GM19239 (cell line): ENCODE data around the gene EGFLAM.
"Not testable (repeated sequence)": the region's sequence is repeated elsewhere in the genome, so short reads cannot be mapped to it uniquely, and the experiment has no call there.

ENCODE experiments used
- DNase-seq: peaks from one replicate; pipeline ENCODE4 v3.0.0; 2011; ENCODE audit warnings: low spot score; ENCODE audit not compliant: insufficient read length
- FAIRE-seq: peaks from 2 replicates; lab custom pipeline; 2011; peaks lifted over from hg19 to GRCh38; lab: Jason Lieb, UNC

EGFLAM gene

DNA sequence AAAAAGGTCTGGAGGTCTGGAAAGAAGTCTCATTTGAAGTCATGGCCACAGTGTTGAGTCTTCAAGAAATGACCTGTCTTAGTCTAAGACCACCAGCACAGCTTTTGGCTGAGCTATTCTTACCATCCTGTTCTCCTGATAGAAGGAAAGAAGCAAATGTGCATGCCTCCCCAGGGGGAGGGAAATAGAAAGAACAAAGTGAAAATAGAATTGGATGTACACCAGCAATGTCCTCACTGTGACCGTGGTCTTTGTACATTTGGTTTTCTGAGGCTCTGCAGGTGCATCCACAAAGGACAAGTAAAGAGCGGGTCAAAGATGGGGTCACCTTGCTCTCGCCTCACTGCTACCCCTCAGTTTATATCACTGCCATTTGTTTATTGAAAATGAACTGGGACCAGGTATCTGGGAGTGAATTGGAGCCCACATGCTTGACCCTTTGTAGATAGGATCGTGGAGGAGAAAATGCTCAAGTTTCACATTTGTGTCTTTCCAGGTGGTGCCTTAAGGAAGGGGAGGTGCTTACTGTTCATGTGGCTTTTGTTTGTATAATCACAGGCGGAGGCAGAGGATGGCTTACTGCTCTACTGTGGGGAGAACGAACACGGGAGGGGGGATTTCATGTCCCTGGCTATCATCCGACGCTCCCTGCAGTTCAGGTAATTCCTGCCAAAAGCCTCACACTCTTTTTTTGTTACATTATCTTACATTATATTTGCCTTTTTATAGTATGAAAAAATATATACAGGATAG lies 150.3 kb downstream of the EGFLAM start:
- DNase-seq = no peak
- no peak for FAIRE-seq

DNA sequence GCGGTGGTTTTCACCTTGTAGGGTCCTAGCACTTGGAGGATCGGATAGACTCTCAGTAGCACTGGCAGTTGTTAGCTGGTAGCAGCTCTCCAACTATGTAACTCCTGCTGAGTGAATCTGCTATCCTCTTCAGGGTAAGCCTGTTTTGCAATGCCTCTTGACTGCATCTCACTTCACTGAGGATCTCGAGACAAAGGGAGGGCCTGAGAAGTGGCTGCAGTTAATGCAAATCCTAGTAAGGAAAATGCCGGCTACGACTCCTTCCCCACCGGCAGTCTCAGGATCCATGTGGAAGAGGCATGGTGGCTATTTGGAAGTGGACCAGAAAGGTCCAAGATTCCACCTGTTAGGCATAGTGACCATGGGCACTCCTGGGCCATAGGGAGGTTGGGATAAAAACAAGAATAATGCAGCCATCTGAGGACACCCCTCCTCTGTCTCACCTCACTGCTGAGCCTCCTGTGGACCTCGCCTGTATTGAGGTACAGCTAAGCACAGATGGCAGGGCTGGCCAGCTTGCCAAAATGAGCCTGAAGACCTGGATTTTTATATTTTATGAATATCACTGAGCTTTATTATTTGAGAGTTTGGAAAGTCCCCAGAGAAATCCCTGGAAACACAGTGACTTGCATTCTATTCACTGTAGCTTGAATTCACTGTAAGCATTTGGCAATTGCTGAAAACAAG lies 152.1 kb downstream of the EGFLAM start:
- FAIRE-seq (no peak), DNase-seq (no peak)

DNA sequence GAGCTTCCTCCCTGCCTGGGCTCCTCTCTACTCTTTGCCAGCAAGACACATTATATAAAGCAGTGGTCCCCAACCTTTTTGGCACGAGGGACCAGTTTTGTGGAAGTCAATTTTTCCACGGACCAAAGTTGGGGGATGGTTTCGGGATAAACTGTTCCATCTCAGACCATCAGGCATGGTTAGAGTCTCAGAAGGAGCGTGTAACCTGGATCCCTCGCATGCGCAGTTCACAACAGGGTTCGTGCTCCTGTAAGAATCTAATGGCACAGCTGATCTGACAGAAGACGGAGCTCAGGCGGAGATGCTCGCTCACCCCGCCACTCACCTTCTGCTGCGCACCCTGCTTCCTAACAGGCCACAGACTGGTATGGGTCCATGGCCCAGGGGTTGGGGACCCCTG lies 155.3 kb downstream of the EGFLAM start:
- DNase-seq (no peak), FAIRE-seq (no peak)

DNA sequence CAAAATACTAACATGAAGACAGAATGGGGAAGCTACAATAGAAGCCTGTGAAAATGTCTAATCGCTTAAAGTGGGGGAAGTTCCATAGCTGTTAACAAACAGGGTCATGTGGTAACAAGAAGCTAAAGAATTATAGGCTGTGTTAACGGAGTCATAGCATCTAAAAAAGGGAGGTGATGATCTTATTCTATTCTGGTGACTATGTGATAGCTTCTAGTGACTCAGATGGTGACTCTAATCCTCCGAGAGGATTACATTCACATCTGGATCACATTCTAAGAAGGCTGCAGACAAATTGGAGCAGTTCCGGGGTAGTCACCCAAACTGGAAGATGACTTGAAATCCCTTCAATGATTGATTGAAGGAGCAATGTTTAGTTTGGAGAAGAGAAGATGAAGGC lies 156.0 kb downstream of the EGFLAM start:
- DNase-seq (no peak), FAIRE-seq (no peak)

DNA sequence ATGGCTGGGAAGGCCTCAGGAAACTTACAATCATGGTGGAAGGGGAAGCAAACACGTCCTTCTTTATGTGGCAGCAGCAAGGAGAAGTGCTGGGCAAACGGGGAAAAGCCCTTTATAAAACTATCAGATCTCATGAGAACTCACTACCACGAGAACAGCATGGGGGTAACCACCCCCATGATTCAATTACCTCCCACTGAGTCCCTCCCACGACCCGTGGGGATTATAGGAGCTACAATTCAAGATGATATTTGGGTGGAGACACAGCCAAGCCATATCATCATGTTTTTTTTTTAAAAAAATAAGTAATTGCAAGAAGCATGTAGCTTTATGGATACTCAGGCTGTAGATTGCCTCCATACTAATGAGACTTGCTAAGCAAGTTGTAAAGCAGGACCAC lies 157.4 kb downstream of the EGFLAM start:
- not testable (repeated sequence) for FAIRE-seq, DNase-seq

DNA sequence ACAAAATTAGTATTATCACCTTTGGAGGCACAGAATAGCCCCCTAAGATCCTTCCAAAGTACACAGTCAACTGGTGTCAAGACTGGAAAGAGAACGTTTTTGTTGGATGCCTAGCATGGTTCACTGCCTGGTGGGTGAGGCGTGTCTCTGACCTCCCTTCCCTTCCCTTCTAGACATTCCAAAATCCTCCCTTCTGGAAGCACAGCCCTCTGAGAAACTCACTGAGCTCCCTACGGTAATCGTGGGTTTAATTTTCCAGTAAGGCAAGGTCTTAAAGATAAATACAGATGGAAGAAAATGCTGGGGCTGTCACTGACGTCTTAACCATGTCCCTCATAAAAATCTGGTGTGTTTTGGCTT lies 159.3 kb downstream of the EGFLAM start:
- DNase-seq (no peak), FAIRE-seq (no peak)

DNA sequence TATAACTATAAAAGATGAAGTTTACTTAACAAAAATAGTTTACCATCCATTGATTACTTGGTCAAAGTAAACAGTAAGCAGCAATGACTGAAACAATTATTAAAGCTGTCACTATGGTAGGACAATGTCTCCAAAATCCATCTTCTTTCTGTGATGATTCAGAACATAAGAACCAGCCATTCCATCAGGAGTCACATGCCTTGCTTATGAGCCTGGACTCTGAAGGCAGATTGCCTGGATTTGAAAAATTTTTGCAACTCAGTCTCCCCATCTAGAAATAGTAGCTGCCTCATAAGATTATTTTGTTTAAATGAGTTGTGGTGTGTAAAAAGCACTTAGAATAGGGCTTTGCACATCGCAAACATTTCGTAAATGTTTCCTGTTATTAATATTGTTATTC lies 161.9 kb downstream of the EGFLAM start:
- no peak for DNase-seq
- no peak for FAIRE-seq

DNA sequence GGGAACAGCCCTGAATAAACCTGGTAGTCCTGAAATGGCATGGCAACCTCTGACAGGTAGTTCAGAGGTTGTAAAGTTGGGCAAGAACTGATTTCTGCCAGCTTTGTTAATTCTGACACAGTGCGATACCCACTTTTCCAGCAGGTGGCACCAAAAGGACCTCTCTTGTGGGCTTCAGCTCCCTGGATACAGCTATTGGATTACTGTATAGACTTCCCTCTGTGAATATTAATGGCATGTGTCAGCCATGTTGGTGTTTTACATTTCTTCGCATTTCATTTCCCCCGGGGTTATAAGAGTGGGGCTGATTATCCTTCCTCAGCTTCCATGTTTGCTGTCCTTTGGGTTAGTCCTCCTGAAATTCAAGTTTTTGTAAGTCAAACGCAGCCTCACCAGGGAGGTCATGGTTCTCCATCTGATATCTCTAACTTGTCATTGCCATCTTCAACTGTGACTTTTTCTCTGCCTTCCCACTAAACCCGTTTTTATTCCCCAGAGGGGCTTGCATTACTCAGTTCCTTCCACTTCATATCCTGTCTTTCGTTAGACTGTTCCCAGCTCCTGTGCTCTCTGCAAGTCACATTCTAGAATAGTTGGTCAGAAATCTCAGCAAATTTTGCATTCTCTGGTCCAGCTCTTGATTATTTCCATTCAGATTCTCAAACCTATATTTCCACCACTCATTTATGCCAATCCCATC lies 162.5 kb downstream of the EGFLAM start:
- FAIRE-seq = no peak
- DNase-seq = peak; percentile 27

DNA sequence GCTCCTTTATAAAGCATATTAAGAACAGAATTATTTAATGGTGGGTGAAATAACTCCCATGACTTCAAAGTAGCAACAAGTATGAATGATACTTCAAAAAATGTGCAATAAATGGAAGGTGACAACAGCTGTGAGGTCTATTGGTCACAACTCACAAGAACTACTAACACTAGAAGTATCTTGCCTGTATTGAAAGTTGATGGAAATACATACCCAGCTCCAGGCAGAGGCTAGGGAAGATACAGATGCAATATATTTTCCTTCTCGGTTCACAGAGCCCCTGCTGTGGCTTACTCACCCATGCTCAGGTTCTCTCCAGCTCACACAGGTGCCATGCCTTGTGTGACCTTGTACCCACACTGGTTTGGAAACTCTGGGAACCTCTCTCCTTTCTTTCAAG lies 164.3 kb downstream of the EGFLAM start:
- no peak for DNase-seq
- no peak for FAIRE-seq

DNA sequence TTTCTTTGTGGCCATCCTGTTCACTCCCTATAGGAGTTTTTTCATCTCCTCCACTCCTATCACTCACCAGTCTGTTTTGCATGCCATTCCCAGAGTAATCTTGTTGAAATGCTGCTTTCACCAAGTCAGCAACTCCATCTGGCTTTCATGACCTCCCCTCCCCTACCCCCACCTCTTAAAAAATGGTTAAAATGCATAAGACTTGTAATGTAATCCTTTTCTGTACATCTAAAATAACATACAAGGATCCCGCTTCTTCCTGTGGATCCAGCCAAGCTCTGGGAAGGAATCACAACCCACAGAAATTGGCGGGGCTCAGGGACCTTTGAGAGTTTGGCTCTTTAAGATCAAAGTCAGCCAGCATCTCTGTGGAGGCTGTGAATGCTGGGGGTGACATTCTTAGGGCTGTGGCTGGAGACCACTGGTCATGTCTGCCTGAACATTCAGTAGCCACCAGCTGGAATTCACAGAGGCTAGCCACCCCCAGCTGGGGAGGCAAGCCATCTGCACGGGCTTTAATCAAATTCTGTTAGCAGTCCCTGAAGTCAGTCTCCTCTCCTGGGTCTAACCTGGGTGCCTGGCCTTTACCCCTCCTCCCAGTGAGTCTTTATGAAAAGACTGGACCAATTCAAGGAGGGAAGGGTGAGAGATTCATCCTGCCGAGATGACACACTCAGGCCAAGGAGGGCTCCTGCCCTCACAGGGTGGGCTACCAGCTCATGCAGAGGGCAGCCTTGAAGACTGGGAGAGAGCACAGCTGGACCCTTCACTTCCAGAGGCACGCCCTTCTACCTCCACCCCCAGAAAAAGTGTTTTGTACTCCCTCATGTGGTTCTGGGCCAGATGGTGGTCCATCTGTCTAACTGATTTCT lies 165.2 kb downstream of the EGFLAM start:
- FAIRE-seq = no peak

DNA sequence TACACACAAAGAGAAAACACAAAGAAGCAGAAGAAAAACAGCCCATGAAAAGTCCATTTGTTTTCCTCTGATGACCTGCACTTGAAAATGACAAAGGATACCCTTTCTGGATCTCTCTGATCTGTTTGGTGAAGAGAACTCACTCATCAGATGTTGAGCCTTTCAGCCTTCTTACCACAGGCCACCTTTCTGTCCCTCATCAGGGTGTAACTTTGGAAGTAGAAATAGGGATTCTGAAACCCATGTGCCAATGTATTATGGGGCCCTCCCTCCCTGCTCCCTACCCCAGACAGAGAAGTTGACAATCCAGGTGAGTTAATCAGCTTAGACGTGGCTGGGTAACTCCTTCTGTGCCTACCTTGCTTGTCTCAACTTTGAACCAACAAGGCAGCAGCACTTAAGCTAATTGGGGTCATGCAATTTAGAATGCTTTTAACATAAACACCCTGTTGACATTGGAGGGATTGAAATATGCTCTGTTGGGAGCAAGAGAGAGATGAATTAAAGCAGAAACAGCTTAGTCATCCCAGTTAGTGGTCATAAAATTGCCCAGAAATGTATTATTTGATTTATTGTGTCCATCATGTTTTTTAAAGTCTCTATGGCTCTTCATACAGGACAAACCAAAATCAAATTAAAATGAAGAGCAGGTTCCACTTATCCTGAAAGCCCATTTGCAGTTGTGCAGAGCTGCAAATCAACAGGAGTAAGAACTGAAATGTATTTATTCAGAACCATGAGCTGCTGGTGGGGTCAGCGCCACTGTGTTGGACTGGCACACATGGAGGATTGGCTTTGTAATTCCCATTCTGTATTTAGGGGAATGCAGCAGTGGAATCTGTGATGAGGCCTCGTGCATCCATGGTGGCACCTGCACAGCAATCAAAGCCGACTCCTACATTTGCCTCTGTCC lies 166.0 kb downstream of the EGFLAM start:
- DNase-seq (no peak), FAIRE-seq (no peak)

More for the DNA sequence above, 165.2 kb downstream of the EGFLAM start:
- DNase-seq = no peak

DNA sequence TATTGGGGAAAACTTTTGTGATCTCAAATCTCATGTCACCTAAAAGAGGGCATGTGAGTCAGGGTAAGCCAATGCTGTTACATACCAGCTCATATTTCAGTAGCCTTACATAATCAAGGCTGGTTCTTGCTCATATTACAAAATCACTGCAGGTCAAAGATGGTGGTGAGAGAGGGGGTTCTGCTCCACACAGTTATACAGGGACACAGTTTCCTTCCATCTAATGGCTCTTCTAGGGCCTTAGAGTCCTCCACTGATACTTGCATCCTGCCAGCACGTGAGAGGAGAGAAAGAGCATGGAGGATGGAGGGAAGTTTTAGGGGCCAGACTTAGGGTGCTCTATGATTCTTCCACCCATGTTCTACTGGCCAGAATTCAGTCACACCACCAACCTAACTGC lies 168.1 kb downstream of the EGFLAM start:
- DNase-seq (no peak), FAIRE-seq (no peak)

DNA sequence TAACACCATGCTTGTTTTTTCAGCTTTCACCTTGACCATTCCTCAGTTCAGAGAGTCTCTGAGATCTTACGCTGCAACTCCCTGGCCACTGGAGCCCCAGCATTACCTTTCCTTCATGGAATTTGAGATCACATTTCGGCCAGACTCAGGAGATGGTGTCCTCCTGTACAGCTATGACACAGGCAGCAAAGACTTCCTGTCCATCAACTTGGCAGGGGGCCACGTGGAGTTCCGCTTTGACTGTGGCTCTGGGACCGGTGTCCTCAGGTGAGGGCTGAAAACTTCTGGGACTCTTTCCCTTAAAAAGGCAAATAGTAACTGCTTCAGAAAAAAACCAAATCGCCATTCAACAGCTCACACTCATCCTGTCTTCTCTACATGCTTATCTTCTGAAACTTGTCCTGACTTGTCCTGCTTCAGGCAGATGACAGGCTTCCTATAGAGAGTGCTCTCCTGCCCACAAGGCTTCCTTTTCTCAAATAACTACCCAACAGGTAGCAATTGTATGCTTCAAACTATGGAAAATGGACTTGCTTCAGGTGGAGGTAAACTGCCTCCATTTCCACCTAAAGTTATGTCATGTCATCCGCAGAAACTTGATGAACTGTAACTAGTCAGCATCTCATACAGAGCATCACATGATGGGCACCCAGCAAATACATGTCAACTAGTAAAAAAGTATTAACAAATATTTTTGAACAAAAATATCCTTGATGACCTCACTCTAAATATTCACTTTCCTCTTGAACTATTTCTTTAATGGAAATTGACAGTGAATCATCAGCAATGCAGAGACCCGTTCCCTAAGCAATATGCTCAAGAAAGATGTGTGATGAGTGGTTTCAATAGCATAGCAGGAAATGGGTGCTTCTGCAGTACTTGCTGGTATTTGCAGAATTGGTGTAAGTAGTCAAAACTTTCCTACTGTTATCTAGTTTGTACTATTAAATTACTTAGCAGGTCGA lies 168.9 kb downstream of the EGFLAM start:
- DNase-seq (no peak), FAIRE-seq (no peak)

DNA sequence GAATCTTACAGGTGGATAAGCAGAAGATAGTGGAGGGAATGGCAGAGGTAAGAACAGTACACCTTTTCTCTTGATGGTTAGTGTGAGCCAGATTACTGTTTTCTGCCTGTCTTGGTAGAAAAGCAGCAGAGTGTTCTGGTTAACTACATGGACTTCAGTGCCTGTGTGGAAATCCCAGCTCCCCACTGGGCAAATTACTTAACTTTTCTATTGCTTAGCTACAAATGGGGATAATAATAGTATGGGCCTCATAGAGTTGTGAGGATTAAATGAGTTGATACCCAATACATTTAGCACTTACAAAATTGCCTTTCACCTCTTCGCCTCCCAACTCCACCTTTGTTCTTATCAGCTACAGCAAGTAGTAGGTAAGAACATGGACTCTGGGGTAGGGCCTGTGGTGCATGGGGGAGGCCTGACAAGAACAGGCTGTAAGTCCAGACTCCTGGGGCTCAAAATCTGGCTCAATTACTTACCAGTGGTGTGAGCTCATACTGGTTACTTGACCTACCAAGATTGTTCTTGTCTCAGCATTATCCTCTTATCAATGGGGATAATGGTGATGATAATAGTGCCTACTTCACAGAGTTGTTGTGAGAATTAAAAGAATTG lies 173.0 kb downstream of the EGFLAM start:
- FAIRE-seq = no peak
- no peak for DNase-seq

DNA sequence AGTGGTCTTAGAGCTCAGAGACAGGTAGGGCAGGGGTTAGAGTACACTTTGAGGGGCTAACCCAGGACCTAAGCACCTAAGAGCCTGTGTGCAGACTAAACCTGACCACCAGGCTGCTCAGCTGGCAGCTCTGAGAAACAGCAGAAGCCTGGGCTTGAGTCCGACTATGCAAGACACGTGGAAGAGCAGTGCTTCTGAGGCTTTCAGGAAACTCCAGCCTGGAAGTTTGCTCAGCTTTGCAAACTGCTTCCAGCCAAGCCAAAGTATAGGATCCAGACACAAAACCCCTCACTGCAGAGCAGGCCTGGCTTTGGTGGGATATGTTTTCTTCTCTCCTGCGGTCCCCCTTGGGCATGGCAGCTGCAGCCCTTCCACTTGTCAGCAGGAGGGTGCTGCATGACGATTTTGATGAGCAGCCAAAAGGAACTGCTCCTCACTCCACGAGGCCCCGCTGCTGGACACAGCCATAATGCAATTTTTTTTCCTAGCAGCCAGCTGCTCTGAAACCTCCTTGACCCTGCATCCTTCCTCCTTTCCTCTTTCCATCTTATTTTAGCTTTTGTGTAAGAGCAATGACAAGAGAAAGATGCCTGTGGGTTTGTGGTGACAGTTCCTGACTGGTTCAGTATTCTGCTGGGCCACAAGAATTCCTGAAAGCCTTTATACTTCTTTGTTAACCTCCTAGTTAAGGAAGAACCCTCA lies 175.0 kb downstream of the EGFLAM start:
- DNase-seq (no peak), FAIRE-seq (no peak)

DNA sequence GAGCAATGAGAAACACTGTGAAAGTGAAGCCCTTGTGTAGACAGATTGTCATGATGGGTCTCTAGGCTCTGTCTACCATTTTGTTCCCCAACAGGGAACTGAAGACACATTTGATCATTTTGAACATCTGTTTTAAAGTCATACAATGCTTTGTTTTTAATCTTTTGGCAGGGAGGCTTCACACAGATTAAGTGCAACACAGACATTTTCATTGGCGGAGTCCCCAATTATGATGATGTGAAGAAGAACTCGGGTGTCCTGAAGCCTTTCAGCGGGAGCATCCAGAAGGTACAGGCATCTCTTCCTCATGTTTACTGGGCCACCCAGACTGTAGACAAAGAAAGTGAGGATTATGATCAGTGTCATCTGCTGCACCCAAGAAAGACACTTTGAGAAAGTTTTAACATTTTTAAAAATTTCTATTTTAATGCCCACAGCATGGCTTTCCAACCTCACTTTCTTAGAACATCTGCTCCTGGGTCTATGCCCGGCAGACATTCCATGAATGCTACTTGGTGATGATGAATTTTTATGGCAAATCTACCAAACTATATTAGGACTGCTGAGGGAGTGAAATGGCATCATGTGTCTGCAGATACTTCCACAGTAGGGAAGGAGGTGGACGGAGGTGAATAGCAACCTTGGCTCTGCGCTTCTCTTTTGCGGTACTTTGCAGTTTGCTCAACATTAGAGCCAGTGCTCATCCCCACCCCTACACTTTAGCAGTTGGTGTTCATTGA lies 176.8 kb downstream of the EGFLAM start:
- FAIRE-seq (no peak), DNase-seq (no peak)

DNA sequence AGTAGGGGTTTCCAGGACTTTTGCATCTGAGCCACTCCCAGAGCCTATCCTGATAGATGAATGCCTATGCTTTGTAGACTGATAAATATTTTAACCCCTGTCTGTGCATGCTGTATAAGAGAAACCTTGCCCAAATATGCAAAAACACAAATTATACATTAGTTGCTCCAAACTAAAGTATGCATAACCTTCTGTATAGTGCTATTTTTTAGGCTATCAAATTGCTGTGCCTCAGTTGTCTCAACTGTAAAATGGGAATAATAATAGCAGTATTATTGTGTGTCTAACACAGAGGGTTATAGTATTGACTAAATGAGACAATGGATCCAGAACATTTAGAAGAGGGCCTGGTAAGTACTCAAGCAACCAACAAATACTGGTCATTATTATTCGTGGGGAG lies 180.4 kb downstream of the EGFLAM start:
- DNase-seq = no peak
- no peak for FAIRE-seq
